Measurements from ENCODE around the gene CRHR1. TPM values are rescaled to one million over a fixed set of nuclear protein-coding genes. Genes with fewer than 3 reads are reported as not detected.

CRHR1 gene
- total RNA-seq, 2 donors from 2014 or later: not detected

GRCh38 chr17:45871718-45872117 lies 87.6 kb downstream of the CRHR1 start:
- no peaks in the 10 kb centered on the region for H3K27me3 ChIP-seq (replicated peaks; ENCODE audit: insufficient read depth)
- DNase-seq (ENCODE audit: low spot score): no peak
- no peak overlapping the region for H3K4me3 ChIP-seq
- no peak overlapping the region for H3K27ac ChIP-seq
- H3K36me3 ChIP-seq: no peaks in the 10 kb centered on the region
- ATAC-seq (ENCODE audit: insufficient number of reproducible peaks, low FRiP score, low read depth): no peak
- TF ChIP-seq, protein P1, sequence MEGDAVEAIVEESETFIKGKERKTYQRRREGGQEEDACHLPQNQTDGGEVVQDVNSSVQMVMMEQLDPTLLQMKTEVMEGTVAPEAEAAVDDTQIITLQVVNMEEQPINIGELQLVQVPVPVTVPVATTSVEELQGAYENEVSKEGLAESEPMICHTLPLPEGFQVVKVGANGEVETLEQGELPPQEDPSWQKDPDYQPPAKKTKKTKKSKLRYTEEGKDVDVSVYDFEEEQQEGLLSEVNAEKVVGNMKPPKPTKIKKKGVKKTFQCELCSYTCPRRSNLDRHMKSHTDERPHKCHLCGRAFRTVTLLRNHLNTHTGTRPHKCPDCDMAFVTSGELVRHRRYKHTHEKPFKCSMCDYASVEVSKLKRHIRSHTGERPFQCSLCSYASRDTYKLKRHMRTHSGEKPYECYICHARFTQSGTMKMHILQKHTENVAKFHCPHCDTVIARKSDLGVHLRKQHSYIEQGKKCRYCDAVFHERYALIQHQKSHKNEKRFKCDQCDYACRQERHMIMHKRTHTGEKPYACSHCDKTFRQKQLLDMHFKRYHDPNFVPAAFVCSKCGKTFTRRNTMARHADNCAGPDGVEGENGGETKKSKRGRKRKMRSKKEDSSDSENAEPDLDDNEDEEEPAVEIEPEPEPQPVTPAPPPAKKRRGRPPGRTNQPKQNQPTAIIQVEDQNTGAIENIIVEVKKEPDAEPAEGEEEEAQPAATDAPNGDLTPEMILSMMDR (IDR thresholded peaks at IDR 0.05): no peak
- no peaks in the 10 kb centered on the region for H3K9me3 ChIP-seq
- H3K4me1 ChIP-seq (ENCODE audit: control insufficient read depth in 1 of 2, low read depth in 2 of 2): no peaks in the 10 kb centered on the region

DNA sequence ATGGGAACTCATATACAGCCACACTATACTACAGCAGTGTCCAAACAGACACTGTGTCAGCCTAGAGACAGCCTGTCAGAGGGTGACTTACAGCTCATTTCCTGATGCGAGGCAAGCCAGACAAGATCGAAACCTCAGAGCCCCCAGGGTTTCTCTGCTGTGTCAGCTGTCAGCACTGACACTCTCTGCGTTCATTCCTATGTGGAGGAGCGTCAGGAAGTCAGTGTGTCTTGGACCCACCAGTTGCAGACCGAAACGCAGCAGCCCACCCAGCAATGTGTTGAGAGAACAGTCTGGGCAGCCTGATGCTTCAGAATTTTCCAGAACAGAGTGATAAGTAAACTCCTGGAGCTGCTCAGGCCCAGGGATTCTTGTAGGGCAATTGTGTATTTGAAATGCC lies 89.6 kb downstream of the CRHR1 start:
- ATAC-seq (ENCODE audit: insufficient number of reproducible peaks, low FRiP score, low read depth): no peak
- Histone ChIP-seq H3K27ac (no peak overlapping the region), H3K4me3 (no peak overlapping the region), H3K36me3 (no peaks in the 10 kb centered on the region), H3K27me3 (replicated peaks; ENCODE audit: insufficient read depth) (no peaks in the 10 kb centered on the region), H3K4me1 (ENCODE audit: control insufficient read depth in 1 of 2, low read depth in 2 of 2) (no peaks in the 10 kb centered on the region), H3K9me3 (no peaks in the 10 kb centered on the region)
- no peak for DNase-seq (ENCODE audit: low spot score)
- TF ChIP-seq, protein P1 (IDR thresholded peaks at IDR 0.05): no peak

DNA sequence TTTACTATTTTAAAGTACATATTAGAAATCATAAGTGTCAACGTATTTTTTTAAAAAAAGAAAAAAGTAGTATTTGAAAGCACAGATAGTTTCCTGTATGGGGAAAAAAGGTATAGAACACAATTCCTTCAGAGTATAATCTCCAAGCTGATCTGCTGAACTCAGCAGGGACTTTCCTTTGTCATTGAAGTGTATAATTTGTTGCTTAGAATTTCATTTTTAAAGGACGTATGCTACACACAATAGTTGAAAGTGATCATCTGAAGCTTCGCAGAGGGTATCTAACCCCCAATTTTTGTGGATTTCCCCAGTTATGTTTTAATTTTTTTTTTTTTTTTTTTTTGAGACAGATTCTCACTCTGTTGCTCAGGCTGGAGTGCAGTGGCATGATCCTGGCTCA lies 90.0 kb downstream of the CRHR1 start:
- no peak for DNase-seq (ENCODE audit: low spot score)
- ATAC-seq (ENCODE audit: insufficient number of reproducible peaks, low FRiP score, low read depth): no peak
- no peaks in the 10 kb centered on the region for H3K27me3 ChIP-seq (replicated peaks; ENCODE audit: insufficient read depth)
- no peak overlapping the region for H3K27ac ChIP-seq
- H3K4me3 ChIP-seq: no peak overlapping the region
- H3K4me1 ChIP-seq (ENCODE audit: control insufficient read depth in 1 of 2, low read depth in 2 of 2): no peaks in the 10 kb centered on the region
- H3K9me3 ChIP-seq: no peaks in the 10 kb centered on the region
- TF ChIP-seq, protein P1 (IDR thresholded peaks at IDR 0.05): no peak
- H3K36me3 ChIP-seq: no peaks in the 10 kb centered on the region

DNA sequence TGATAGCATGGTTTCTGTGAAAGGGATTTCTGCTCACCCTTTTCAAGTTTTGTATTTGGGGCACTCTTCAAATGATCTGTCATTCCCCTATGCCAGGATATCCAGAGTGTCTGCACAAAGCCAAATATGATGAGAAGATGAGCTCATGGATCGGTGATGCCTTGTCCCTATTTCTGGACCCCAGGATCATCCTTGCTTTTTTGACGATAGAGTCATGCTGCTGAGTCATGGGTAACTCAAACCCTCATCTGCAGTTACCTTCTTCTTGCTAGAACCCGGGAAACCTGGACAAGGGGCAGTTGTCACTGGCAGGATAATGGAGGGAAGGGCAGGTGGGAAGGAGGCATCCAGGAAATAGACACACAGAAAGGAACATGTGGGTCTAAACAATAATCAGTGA lies 92.4 kb downstream of the CRHR1 start:
- no peaks in the 10 kb centered on the region for H3K36me3 ChIP-seq
- H3K27ac ChIP-seq: no peak overlapping the region
- no peak overlapping the region for H3K4me3 ChIP-seq
- H3K4me1 ChIP-seq (ENCODE audit: control insufficient read depth in 1 of 2, low read depth in 2 of 2): no peaks in the 10 kb centered on the region
- no peak for ATAC-seq (ENCODE audit: insufficient number of reproducible peaks, low FRiP score, low read depth)
- TF ChIP-seq, protein P1 (IDR thresholded peaks at IDR 0.05): no peak
- H3K27me3 ChIP-seq (replicated peaks; ENCODE audit: insufficient read depth): no peaks in the 10 kb centered on the region
- no peaks in the 10 kb centered on the region for H3K9me3 ChIP-seq
- no peak for DNase-seq (ENCODE audit: low spot score)

GRCh38 chr17:45877467-45877866 lies 93.3 kb downstream of the CRHR1 start:
- ATAC-seq (ENCODE audit: insufficient number of reproducible peaks, low FRiP score, low read depth) (no peak), DNase-seq (ENCODE audit: low spot score) (no peak)
- TF ChIP-seq, protein P1 (IDR thresholded peaks at IDR 0.05): no peak
- Histone ChIP-seq H3K4me1 (ENCODE audit: control insufficient read depth in 1 of 2, low read depth in 2 of 2) (no peaks in the 10 kb centered on the region), H3K27me3 (replicated peaks; ENCODE audit: insufficient read depth) (no peaks in the 10 kb centered on the region), H3K9me3 (no peaks in the 10 kb centered on the region), H3K27ac (no peak overlapping the region), H3K4me3 (no peak overlapping the region), H3K36me3 (no peaks in the 10 kb centered on the region)
